ENCODE measurements around the gene CRTAC1. TPM values are rescaled to one million over a fixed set of nuclear protein-coding genes. Genes with fewer than 3 reads are reported as not detected.

Gene CRTAC1
- total RNA-seq, 4 donors from 2014 or later = 1.2 to 5.7 (median 1.7) TPM

- Histone ChIP-seq H3K4me1 (peaks cover 0 to 7% (median 0%) of the 10 kb centered on the region in 3 donors), H3K36me3 (no peaks in the 10 kb centered on the region), H3K4me3 (no peak overlapping the region), H3K27ac (no peak overlapping the region), H3K27me3 (peaks cover 35% of the 10 kb centered on the region), H3K9me3 (no peaks in the 10 kb centered on the region)
- TF ChIP-seq POLR2AphosphoS5 (IDR thresholded peaks at IDR 0.05) (no peak), POLR2A (IDR thresholded peaks at IDR 0.05) (no peak), EP300 (IDR thresholded peaks at IDR 0.05) (no peak), CTCF (IDR thresholded peaks at IDR 0.05) (no peak)
- ATAC-seq = no peak
- WGBS, 2 donors (ENCODE audit: low coverage in 1 of 2) = 8 to 32% methylated on average over 2 to 4 of the region's 12 CpGs
Observed at GRCh38 chr10:97888641-97889262, 141.7 kb downstream of the CRTAC1 start.

- Histone ChIP-seq H3K4me3 (no peak overlapping the region), H3K27me3 (peaks cover 35% of the 10 kb centered on the region), H3K36me3 (no peaks in the 10 kb centered on the region), H3K27ac (no peak overlapping the region), H3K9me3 (no peaks in the 10 kb centered on the region), H3K4me1 (peaks cover 0 to 7% (median 0%) of the 10 kb centered on the region in 3 donors)
- ATAC-seq = no peak
- 86 to 92% methylated on average over 7 of the region's 7 CpGs for WGBS, 2 donors (ENCODE audit: low coverage in 1 of 2)
- TF ChIP-seq CTCF (IDR thresholded peaks at IDR 0.05) = no peak
- no peak for TF ChIP-seq EP300 (IDR thresholded peaks at IDR 0.05)
- TF ChIP-seq POLR2AphosphoS5 (IDR thresholded peaks at IDR 0.05) = no peak
- TF ChIP-seq POLR2A (IDR thresholded peaks at IDR 0.05) = no peak
Observed at GRCh38 chr10:97888134-97888533, 142.3 kb downstream of the CRTAC1 start.

DNA sequence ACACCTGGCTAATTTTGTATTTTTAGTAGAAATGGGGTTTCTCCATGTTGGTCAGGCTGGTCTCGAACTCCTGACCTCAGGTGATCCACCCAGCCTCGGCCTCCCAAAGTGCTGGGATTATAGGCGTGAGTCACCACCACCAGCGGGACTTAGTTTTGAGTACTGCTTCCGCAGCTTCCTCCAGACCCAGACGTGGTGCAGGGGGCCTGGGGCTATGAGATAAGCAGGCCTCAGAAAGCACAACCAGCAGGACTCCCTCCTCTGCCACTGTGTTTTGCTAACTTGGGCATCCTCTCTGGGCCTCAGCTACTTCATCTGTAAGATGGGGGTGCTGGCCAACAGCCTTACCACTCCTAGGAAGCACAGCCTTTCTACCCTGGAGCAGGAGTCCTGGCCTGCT lies 143.0 kb downstream of the CRTAC1 start:
- H3K4me1 ChIP-seq = peaks cover 0 to 7% (median 0%) of the 10 kb centered on the region in 3 donors
- ATAC-seq = no peak
- H3K27me3 ChIP-seq = peaks cover 33% of the 10 kb centered on the region
- no peak overlapping the region for H3K4me3 ChIP-seq
- H3K9me3 ChIP-seq = no peaks in the 10 kb centered on the region
- H3K27ac ChIP-seq = no peak overlapping the region
- 100% methylated on average over 1 of the region's 6 CpGs; no CpG with 5 or more reads in 1 of the 2 donors for WGBS, 2 donors (ENCODE audit: low coverage in 1 of 2)
- no peaks in the 10 kb centered on the region for H3K36me3 ChIP-seq
- TF ChIP-seq POLR2A (IDR thresholded peaks at IDR 0.05) = no peak
- no peak for TF ChIP-seq POLR2AphosphoS5 (IDR thresholded peaks at IDR 0.05)

DNA sequence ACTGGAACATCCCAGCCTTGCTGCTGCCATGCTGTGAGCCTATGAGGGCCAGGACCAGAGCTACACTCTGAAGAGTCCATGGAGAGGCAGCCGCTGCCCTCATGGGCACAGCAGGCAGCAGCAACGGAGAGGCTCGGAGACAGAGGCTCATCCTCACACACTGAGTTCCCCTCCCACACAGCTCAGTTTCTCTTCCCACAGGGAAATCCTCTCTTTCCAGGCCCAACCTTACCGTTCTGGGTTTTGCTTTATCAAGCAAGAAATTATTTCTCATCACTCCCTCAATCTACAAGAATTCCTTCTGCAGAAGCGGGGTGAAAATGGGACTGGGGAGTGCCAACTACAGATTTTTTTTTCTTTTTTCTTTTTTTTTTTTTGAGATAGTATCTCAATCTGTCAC lies 144.1 kb downstream of the CRTAC1 start:
- H3K4me1 ChIP-seq = peaks cover 0 to 7% (median 0%) of the 10 kb centered on the region in 3 donors
- H3K27me3 ChIP-seq = peaks cover 23% of the 10 kb centered on the region
- TF ChIP-seq POLR2A (IDR thresholded peaks at IDR 0.05) = no peak
- TF ChIP-seq POLR2AphosphoS5 (IDR thresholded peaks at IDR 0.05) = no peak
- TF ChIP-seq CTCF (IDR thresholded peaks at IDR 0.05) = no peak
- no peak for TF ChIP-seq EP300 (IDR thresholded peaks at IDR 0.05)
- 67% methylated on average over 4 of the region's 5 CpGs; no CpG with 5 or more reads in 1 of the 2 donors for WGBS, 2 donors (ENCODE audit: low coverage in 1 of 2)
- no peak overlapping the region for H3K27ac ChIP-seq
- H3K4me3 ChIP-seq = no peak overlapping the region
- no peaks in the 10 kb centered on the region for H3K36me3 ChIP-seq
- H3K9me3 ChIP-seq = no peaks in the 10 kb centered on the region
- ATAC-seq = no peak

GRCh38 chr10:97883092-97883485 lies 147.3 kb downstream of the CRTAC1 start:
- H3K9me3 ChIP-seq = no peaks in the 10 kb centered on the region
- no peak overlapping the region for H3K4me3 ChIP-seq
- 14 to 70% methylated on average over 1 to 3 of the region's 3 CpGs for WGBS, 2 donors (ENCODE audit: low coverage in 1 of 2)
- no peak overlapping the region for H3K27ac ChIP-seq
- TF ChIP-seq CTCF (IDR thresholded peaks at IDR 0.05) = no peak
- TF ChIP-seq POLR2AphosphoS5 (IDR thresholded peaks at IDR 0.05) = no peak
- no peak for TF ChIP-seq EP300 (IDR thresholded peaks at IDR 0.05)
- no peak for TF ChIP-seq POLR2A (IDR thresholded peaks at IDR 0.05)
- peaks cover 5% of the 10 kb centered on the region for H3K27me3 ChIP-seq
- ATAC-seq = no peak
- no peaks in the 10 kb centered on the region for H3K4me1 ChIP-seq
- H3K36me3 ChIP-seq = no peaks in the 10 kb centered on the region
